AG04450 (cell line): Measurements from ENCODE around the gene RBM39. TPM values are rescaled to one million over a fixed set of nuclear protein-coding genes. Genes with fewer than 3 reads are reported as not detected.

Experiments
- CTCF ChIA-PET: fragments of 300-600, 350-600 bp; formaldehyde crosslinking; extraction: SDS; loops from one replicate; lab custom pipeline; 2022; ENCODE audit warnings: antibody characterized with exemption, inconsistent platforms; lab: Charles Lee
- POLR2A ChIA-PET: fragments of 350-600 bp; formaldehyde crosslinking; extraction: SDS; loops from one replicate; lab custom pipeline; 2021; ENCODE audit warnings: antibody characterized with exemption, inconsistent platforms; lab: Yijun Ruan, JAX
- DNase-seq: peaks from one replicate; pipeline ENCODE4 v3.0.0-alpha.2; 2011; ENCODE audit warnings: low read depth, low spot score
- H3K27ac ChIP-seq: one replicate; pipeline ENCODE4 v1.5.1; 2012; ENCODE audit warnings: low read depth, low read length, control low read depth
- H3K27me3 ChIP-seq: one replicate; pipeline ENCODE4 v1.6.0; 2012; ENCODE audit warnings: low read length; ENCODE audit not compliant: control insufficient read depth, insufficient read depth
- H3K4me3 ChIP-seq: 2 replicates; pipeline ENCODE4 v1.5.1; 2011; ENCODE audit warnings: mild to moderate bottlenecking, low read depth, low read length, control low read depth
- H3K9me3 ChIP-seq: 2 replicates; pipeline ENCODE4 v1.5.1; 2012; ENCODE audit warnings: low read length; ENCODE audit not compliant: control insufficient read depth, insufficient read depth
- polyA plus RNA-seq: library from polyadenylated mRNA; depleted of rRNA; stranded (reverse); fragments of >200 nt; gene quantifications from 2 replicates; pipeline ENCODE4 v1.2.3, GENCODE V29; 2011; rRNA removed
- small RNA-seq: library from RNA; depleted of rRNA; stranded (forward); fragments of <200 nt; gene quantifications from one replicate; pipeline ENCODE3, GENCODE V24; 2012; ENCODE audit warnings: low read depth; ENCODE audit not compliant: insufficient read length
- TF ChIP-seq, protein P1 (sequence below): IDR thresholded peaks from 2 replicates; pipeline ENCODE4 v1.5.1; 2011; ENCODE audit warnings: low read depth, low read length, control low read depth, inconsistent platforms

Gene RBM39
- polyA plus RNA-seq, 1 experiment: 144 TPM

DNA sequence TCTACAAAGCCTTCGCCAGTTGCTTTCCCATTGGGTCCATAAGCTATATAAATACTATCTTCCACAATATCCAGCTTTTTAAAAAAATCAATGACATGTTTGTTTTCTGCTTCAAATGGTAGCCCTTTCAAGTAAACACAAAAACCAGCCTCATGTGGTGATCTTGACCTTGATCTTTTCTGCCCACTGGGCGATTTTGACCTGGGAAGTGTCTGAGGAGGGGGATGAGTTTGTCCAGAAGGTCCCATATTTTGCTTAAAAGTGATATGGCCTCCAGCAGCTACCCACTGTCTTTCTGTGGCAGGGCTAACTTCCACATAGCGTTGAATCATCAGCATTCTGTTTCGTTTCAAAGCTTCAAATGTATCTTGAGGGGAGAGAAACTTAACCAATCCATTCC lies 88.2 kb downstream of the RBM39 start:
- ChIA-PET POLR2A (no interaction called here), CTCF (no interaction called here)
- no peak for DNase-seq

More for the DNA sequence above, 88.2 kb downstream of the RBM39 start:
- TF ChIP-seq, protein P1, sequence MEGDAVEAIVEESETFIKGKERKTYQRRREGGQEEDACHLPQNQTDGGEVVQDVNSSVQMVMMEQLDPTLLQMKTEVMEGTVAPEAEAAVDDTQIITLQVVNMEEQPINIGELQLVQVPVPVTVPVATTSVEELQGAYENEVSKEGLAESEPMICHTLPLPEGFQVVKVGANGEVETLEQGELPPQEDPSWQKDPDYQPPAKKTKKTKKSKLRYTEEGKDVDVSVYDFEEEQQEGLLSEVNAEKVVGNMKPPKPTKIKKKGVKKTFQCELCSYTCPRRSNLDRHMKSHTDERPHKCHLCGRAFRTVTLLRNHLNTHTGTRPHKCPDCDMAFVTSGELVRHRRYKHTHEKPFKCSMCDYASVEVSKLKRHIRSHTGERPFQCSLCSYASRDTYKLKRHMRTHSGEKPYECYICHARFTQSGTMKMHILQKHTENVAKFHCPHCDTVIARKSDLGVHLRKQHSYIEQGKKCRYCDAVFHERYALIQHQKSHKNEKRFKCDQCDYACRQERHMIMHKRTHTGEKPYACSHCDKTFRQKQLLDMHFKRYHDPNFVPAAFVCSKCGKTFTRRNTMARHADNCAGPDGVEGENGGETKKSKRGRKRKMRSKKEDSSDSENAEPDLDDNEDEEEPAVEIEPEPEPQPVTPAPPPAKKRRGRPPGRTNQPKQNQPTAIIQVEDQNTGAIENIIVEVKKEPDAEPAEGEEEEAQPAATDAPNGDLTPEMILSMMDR: no peak
- H3K4me3 ChIP-seq: no peak overlapping the region
- H3K27me3 ChIP-seq: no peaks in the 10 kb centered on the region
- no peaks in the 10 kb centered on the region for H3K9me3 ChIP-seq
- H3K27ac ChIP-seq: no peak overlapping the region

Small RNAs within 50 kb of the gene (small RNA-seq; reads per million reads assigned to genes)
- not detected for gene RF00026

Other genes with a start within 250 kb of the RBM39 start
- not detected in 2 replicates for gene C20orf173, start 212.6 kb downstream of the RBM39 start, polyA plus RNA-seq
- gene ERGIC3, start 200.2 kb downstream of the RBM39 start, polyA plus RNA-seq: 484 and 516 TPM in 2 replicates
- gene SPAG4, start 126.4 kb downstream of the RBM39 start, polyA plus RNA-seq: 1.8 and 3.6 TPM in 2 replicates
- 93.5 and 95.1 TPM in 2 replicates for gene CPNE1, start 77.4 kb downstream of the RBM39 start, polyA plus RNA-seq
- 73.0 and 91.1 TPM in 2 replicates for gene RBM12, start 77.4 kb downstream of the RBM39 start, polyA plus RNA-seq
- 43.8 and 44.4 TPM in 2 replicates for gene NFS1, start 42.9 kb downstream of the RBM39 start, polyA plus RNA-seq
- gene ROMO1, start 42.9 kb downstream of the RBM39 start, polyA plus RNA-seq: 177 and 261 TPM in 2 replicates
- 25.8 and 30.6 TPM in 2 replicates for gene PHF20, start 29.8 kb upstream of the RBM39 start, polyA plus RNA-seq
- 7.4 and 11.1 TPM in 2 replicates for gene SCAND1, start 212.2 kb upstream of the RBM39 start, polyA plus RNA-seq
- gene CNBD2, start 226.3 kb upstream of the RBM39 start, polyA plus RNA-seq: 1.8 and 2.0 TPM in 2 replicates